AG10803 (cell line): ENCODE results near the gene IL17REL.

Source experiments
- DNase-seq: peaks from one replicate; pipeline ENCODE4 v3.0.0; 2010; ENCODE audit warnings: low read depth
- H3K4me3 ChIP-seq: 2 replicates; pipeline ENCODE4 v1.5.1; 2011; ENCODE audit warnings: mild to moderate bottlenecking, low read length, control low read depth
- TF ChIP-seq, protein P1 (sequence below): conservative IDR thresholded peaks from 2 replicates; pipeline ENCODE4 v1.5.1; 2011; ENCODE audit warnings: mild to moderate bottlenecking, low read length, control low read depth, inconsistent platforms

The IL17REL gene

DNA sequence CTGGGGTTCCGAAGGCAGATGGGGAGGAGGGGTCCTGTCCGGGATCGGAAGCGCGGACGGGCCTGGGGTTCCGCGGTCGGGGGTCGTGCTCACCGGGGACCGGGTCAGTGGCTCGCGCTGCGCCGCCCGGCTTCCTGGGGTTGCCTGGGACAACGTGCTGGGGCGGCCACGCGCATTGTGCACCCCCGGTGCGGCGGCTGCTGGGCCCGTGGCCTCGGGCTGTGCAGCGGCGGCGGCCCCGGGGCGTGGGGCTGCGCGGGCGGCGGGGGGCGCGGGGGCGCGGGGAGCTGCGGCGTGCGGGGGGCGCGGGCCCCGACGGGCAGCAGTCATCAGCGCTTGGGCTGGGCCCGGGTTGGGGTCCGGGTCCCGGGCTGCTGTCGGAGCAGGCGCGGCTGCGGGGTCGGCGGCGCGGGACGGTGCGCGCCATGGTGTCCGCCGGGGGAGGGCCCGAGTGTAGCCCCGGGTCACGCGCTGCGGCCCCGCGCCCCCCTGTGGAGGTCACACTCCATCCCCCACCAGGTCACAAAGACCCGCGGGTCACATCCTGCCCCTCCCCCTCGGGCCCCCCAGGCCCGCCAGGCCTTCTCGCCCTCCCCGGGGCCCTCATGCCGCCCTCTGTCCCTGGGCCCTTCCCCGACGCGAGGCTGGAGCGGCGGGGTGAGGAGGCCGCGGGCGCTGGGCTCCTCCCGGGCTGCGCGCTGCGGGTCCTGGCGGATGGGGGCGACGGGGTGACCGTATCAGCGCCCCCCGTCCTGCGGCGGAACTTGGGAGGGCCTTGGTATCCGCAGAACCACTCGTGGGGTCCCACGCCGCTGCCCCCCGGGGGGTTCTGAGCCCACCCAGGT, 45.7 kb upstream of the IL17REL start, which contains the start of gene TTLL8:
TSS of gene TTLL8 (minus strand) at position 238 of the 845 bp plus-strand sequence.
- TF ChIP-seq, protein P1, sequence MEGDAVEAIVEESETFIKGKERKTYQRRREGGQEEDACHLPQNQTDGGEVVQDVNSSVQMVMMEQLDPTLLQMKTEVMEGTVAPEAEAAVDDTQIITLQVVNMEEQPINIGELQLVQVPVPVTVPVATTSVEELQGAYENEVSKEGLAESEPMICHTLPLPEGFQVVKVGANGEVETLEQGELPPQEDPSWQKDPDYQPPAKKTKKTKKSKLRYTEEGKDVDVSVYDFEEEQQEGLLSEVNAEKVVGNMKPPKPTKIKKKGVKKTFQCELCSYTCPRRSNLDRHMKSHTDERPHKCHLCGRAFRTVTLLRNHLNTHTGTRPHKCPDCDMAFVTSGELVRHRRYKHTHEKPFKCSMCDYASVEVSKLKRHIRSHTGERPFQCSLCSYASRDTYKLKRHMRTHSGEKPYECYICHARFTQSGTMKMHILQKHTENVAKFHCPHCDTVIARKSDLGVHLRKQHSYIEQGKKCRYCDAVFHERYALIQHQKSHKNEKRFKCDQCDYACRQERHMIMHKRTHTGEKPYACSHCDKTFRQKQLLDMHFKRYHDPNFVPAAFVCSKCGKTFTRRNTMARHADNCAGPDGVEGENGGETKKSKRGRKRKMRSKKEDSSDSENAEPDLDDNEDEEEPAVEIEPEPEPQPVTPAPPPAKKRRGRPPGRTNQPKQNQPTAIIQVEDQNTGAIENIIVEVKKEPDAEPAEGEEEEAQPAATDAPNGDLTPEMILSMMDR: no peak

DNA sequence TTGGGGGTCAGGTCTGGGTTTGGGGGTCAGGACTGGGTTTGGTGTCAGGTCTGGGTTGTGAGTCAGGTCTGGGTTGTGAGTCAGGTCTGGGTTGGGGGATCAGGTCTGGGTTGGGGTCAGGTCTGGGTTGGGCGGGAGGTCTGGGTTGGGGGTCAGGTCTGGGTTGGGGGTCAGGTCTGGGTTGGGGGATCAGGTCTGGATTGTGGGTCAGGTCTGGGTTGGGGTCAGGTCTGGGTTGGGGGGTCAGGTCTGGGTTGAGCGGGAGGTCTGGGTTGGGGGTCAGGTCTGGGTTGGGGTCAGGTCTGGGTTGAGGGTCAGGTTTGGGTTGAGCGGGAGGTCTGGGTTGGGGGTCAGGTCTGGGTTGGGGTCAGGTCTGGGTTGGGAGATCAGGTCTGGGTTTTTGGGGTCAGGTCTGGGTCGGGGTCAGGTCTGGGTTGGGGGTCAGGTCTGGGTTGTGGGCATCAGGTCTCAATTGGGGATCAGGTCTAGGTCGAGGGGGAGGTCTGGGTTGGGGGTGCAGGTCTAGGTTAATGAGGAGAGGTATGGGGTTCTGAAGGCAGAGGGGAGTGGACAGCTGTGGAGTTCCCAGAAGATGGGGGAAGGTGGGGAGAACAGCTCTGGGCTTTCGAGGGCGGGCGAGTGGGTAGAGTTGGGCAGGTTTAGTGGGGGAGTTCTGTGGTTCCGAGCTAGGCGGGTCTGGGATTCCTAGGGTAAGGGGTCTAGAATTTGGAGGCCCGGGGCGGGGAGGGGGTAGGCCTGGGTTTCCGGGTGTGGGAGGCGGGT, 44.9 kb upstream of the IL17REL start:
- no peak for DNase-seq
- no peak overlapping the region for H3K4me3 ChIP-seq
- TF ChIP-seq, protein P1: no peak

More for the DNA sequence above, 45.7 kb upstream of the IL17REL start, which contains the start of gene TTLL8:
- no peak for DNase-seq
- no peak within 1 kb of the TSS for H3K4me3 ChIP-seq

DNA sequence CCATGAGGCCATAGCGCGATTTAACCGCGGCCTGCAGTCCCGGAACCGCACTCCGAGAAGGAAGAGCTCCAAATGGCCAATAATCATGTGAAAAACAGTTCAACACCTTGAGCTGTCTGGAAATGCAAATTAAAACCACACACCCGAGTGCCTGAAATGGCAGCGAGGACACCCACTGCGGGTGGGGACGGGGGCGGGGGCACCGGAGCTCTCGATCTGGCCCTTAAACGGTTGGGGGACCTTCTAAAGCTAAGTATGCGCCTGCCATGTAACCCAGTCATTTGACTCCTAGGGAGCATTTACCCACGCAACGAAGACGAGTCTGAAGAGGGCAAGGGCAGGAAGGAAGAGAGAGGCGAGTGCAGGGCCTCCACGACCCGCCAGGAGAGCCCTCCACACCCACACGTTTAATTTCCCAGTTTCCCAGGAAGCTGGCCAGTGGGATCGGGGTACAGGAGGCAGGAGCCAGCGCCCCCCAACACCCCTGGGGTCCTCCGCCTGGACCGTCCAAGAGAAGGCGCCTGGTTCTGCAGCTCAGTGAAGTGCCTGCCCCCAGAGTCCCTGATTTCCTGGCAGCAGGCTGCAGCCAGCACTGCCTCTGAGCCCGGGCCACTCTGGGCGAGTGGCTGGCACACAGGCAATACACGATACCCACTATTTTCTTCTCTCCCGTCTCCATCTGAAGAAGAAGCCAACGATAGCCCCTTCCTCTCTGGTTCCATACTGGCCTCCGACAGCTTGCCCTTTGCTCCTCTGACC, 43.8 kb upstream of the IL17REL start:
- H3K4me3 ChIP-seq: no peak overlapping the region
- DNase-seq: no peak
- TF ChIP-seq, protein P1: no peak

DNA sequence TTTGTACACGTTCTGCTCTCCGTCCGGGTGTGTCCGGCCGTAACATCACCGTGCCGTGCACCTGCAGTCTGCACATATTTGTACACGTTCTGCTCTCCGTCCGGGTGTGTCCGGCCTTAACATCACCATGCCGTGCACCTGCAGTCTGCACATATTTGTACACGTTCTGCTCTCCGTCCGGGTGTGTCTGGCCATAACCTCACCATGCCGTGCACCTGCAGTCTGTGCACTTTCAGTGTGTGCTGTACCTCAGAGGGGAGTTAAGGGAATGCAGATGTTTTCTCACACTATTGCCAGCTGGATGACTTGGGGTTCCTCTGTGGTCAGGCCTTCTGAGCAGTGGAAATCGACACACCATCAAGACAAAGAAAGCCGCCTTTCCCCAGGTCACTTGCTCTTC, 41.3 kb upstream of the IL17REL start:
- DNase-seq: no peak
- TF ChIP-seq, protein P1: no peak

DNA sequence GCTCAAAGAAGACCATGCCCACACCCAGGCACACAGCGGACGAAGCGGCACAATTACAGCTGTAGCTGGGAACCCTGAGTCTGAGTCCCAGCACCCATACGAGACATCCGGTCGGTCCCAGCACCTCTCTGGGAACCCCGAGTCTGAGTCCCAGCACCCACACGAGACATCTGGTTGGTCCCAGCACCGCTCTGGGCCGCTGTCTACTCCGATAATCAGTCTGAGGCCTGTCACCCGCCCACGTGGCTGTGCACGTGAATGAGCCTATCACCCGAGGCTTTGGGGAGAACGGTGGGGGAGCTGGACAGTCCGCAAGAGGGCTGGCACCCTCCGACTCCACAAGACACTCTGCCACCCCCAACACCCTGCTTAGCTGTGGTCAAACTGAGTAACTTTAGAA, 39.4 kb upstream of the IL17REL start:
- H3K4me3 ChIP-seq: no peak overlapping the region
- DNase-seq: no peak
- TF ChIP-seq, protein P1: no peak

More for the DNA sequence above, 41.3 kb upstream of the IL17REL start:
- H3K4me3 ChIP-seq: no peak overlapping the region

DNA sequence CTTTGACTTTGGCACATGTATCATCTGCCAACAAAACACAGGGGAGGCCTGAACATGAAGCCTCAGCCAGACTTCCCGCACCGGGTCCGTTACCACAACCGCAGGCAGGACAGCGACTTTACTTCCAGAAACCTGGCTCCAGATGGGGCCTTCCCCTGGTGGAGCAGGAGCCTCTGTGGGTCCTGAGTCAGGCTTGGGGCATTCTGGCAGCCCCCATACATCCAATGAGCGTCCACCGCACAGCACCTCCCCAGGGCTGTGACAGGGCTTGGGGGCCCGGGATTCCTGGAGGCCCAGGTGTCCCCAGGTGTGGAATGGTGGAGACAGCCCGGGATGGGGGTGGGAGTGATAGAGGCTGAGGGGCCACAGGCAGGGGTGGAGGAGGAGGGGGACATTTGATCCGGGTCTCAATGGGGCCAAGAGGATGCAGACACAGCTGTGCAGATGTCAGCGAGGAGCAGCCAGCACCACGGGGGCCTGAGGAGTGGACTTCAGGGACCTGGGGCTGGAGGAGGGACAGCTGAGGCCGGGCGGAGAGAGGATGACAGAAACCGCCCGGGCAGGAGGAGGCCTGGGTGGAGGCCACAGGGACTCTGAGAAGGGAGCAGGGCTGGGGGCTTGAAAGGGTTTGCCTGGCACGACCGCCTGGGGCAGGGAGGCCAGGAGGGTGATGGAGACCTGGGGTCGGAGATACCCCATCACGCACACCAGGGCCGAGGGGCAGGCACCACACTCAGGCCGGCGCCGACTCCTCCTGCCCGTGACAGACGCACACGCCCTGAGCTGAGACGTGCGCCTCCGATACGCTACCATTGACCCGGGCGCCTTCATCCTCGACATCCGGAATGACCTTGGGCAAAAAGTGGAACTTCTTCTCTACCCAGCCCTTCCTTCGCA, 37.0 kb upstream of the IL17REL start:
- no peak for DNase-seq
- H3K4me3 ChIP-seq: no peak overlapping the region

More for the DNA sequence above, 37.0 kb upstream of the IL17REL start:
- TF ChIP-seq, protein P1: no peak
